ENCODE results near the gene KCNT2.

DNA sequence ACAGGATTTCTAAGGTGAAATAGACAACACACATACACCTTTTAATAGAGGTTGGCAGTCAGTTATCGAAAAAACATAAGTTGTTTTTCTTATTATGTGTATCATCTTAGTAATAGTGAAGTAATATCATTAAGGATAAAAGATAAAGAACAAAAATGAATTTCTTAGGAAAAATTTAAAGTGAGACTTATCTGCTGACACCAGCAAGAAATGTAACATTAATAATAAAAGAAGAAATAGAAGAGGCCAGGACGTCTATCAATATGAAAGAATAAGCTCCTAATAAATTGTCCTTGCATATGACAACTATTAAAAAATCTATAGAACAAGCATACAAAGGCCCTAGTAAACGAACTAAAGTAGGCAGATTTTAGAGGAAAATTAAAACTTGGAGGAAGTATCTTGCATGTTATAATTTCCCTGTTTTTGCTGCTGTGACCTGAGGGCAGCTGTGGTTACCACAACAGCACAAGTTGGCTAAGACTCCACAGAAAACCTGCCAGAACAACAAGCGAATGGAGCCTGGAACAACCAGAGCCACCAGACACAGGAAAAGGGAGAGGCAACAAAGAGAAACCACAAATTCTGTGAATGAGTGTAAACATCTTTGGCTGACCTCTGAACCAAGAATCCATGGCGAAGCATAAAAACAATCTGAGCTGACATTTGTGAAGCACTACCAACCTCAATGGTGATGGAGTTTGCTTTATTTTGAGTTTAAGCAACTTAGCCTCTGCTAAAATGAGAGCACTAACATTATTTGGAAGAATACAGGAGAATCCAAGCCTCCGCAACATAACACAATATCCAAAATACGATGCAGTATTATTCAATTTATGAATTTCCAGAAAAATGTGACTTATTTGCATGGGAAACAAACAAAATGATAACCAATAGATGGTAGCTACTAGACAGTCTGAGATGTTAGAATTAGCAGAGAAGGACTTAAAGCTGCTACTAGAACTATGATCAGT is 207.5 kb downstream of the KCNT2 start:
- TF ChIP-seq, protein P1, sequence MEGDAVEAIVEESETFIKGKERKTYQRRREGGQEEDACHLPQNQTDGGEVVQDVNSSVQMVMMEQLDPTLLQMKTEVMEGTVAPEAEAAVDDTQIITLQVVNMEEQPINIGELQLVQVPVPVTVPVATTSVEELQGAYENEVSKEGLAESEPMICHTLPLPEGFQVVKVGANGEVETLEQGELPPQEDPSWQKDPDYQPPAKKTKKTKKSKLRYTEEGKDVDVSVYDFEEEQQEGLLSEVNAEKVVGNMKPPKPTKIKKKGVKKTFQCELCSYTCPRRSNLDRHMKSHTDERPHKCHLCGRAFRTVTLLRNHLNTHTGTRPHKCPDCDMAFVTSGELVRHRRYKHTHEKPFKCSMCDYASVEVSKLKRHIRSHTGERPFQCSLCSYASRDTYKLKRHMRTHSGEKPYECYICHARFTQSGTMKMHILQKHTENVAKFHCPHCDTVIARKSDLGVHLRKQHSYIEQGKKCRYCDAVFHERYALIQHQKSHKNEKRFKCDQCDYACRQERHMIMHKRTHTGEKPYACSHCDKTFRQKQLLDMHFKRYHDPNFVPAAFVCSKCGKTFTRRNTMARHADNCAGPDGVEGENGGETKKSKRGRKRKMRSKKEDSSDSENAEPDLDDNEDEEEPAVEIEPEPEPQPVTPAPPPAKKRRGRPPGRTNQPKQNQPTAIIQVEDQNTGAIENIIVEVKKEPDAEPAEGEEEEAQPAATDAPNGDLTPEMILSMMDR (IDR thresholded peaks at IDR 0.05), result no peak
- no peak for TF ChIP-seq POLR2A (IDR thresholded peaks at IDR 0.05)
- no peak for TF ChIP-seq EP300 (IDR thresholded peaks at IDR 0.05)
